IMR-90 (cell line): Measurements from ENCODE around the gene IL21. TPM values are rescaled to one million over a fixed set of nuclear protein-coding genes. Genes with fewer than 3 reads are reported as not detected.

Source experiments
- ATAC-seq: fragments of 200-7000 bp; cut with Tn5 transposase; 2 replicates; pipeline ENCODE4 v1.9.1; 2020; ENCODE audit warnings: low read depth, mild to moderate bottlenecking, moderate library complexity
- BruUV-seq: library from RNA; stranded (reverse); fragments of 400-500 nt; replicated peaks from 2 replicates; lab custom pipeline; 2021; lab: Mats Ljungman, UMichigan
- CTCF ChIA-PET: fragments of 300-600 bp; formaldehyde crosslinking; extraction: SDS; loops from one replicate; lab custom pipeline; 2021; ENCODE audit warnings: antibody characterized with exemption; lab: Yijun Ruan, JAX
- POLR2A ChIA-PET: fragments of 300-600 bp; sonication (Branson Sonifier 250); formaldehyde crosslinking; loops from one replicate; lab custom pipeline; 2022; ENCODE audit warnings: antibody characterized with exemption; ENCODE audit not compliant: unreplicated experiment; lab: Charles Lee
- DNase-seq: peaks from one replicate; pipeline ENCODE4 v3.0.0; 2013
- H2AFZ ChIP-seq: replicated peaks from 2 replicates; pipeline ENCODE3; 2013; ENCODE audit warnings: low read length, mild to moderate bottlenecking; ENCODE audit not compliant: poor library complexity
- H2AK5ac ChIP-seq: 2 replicates; pipeline ENCODE4 v1.6.1; 2013; ENCODE audit warnings: low read depth, low read length, inconsistent platforms
- H2AK9ac ChIP-seq: replicated peaks from 2 replicates; pipeline ENCODE3; 2013; ENCODE audit warnings: mild to moderate bottlenecking, low read depth, low read length, moderate library complexity; ENCODE audit not compliant: poor library complexity
- H2BK120ac ChIP-seq: 2 replicates; pipeline ENCODE4 v1.6.1; 2013; ENCODE audit warnings: low read depth, low read length, inconsistent platforms
- H2BK15ac ChIP-seq: 3 replicates; pipeline ENCODE4 v1.6.1; 2013; ENCODE audit warnings: low read depth, low read length, inconsistent platforms
- H2BK20ac ChIP-seq: 2 replicates; pipeline ENCODE4 v1.6.1; 2013; ENCODE audit warnings: low read depth, mild to moderate bottlenecking, inconsistent platforms, low read length, moderate library complexity
- H2BK5ac ChIP-seq: 2 replicates; pipeline ENCODE4 v1.6.1; 2013; ENCODE audit warnings: mild to moderate bottlenecking, low read depth, low read length, inconsistent platforms; ENCODE audit not compliant: poor library complexity, severe bottlenecking
- H3K14ac ChIP-seq: replicated peaks from 2 replicates; pipeline ENCODE4 v1.6.1; 2013; ENCODE audit warnings: low read depth, low read length, inconsistent platforms
- H3K18ac ChIP-seq: 2 replicates; pipeline ENCODE4 v1.6.1; 2013; ENCODE audit warnings: low read depth, low read length, control low read depth
- H3K23ac ChIP-seq: 2 replicates; pipeline ENCODE4 v1.6.1; 2013; ENCODE audit warnings: low read depth, low read length, inconsistent platforms
- H3K27ac ChIP-seq: 2 replicates; pipeline ENCODE4 v1.5.1; 2013; ENCODE audit warnings: mild to moderate bottlenecking, control low read depth, low read length; ENCODE audit not compliant: insufficient read depth
- H3K27me3 ChIP-seq: 2 replicates; pipeline ENCODE4 v1.6.1; 2013; ENCODE audit warnings: low read length; ENCODE audit not compliant: control insufficient read depth, insufficient read depth
- H3K36me3 ChIP-seq: 2 replicates; pipeline ENCODE4 v1.6.1; 2013; ENCODE audit warnings: low read length, mixed read lengths; ENCODE audit not compliant: control insufficient read depth, insufficient read depth
- H3K4ac ChIP-seq: 2 replicates; pipeline ENCODE4 v1.6.1; 2013; ENCODE audit warnings: low read depth, low read length, inconsistent platforms
- H3K4me1 ChIP-seq: 2 replicates; pipeline ENCODE4 v1.6.1; 2013; ENCODE audit warnings: low read length, mixed read lengths; ENCODE audit not compliant: control insufficient read depth, insufficient read depth
- H3K4me2 ChIP-seq: 2 replicates; pipeline ENCODE4 v1.6.1; 2013; ENCODE audit warnings: low read depth, mild to moderate bottlenecking, control low read depth, low read length, moderate library complexity
- H3K4me3 ChIP-seq: 2 replicates; pipeline ENCODE4 v1.5.1; 2013; ENCODE audit warnings: low read depth, mild to moderate bottlenecking, control low read depth, low read length, moderate library complexity; ENCODE audit not compliant: insufficient read depth
- H3K56ac ChIP-seq: 2 replicates; pipeline ENCODE4 v1.6.1; 2013; ENCODE audit warnings: low read length, inconsistent platforms; ENCODE audit not compliant: insufficient read depth; ENCODE audit errors: extremely low read depth
- H3K79me1 ChIP-seq, 2 experiments: 2 replicates each; pipeline ENCODE4 v1.6.1; 2013; ENCODE audit warnings: low read length in 2 of 2, inconsistent platforms in 1 of 2, low read depth in 1 of 2
- H3K9ac ChIP-seq: 2 replicates; pipeline ENCODE4 v1.6.1; 2013; ENCODE audit warnings: low read depth, low read length, control low read depth
- H3K9me1 ChIP-seq: 2 replicates; pipeline ENCODE4 v1.6.1; 2013; ENCODE audit warnings: low read length, inconsistent platforms; ENCODE audit not compliant: insufficient read depth
- H3K9me3 ChIP-seq: 2 replicates; pipeline ENCODE4 v1.6.1; 2013; ENCODE audit warnings: low read length; ENCODE audit not compliant: control insufficient read depth, insufficient read depth
- H4K20me1 ChIP-seq: 2 replicates; pipeline ENCODE4 v1.6.1; 2013; ENCODE audit warnings: low read length, inconsistent platforms; ENCODE audit not compliant: insufficient read depth
- H4K5ac ChIP-seq: 2 replicates; pipeline ENCODE4 v1.6.1; 2013; ENCODE audit warnings: mild to moderate bottlenecking, low read depth, low read length, control low read depth
- H4K8ac ChIP-seq, 2 experiments: 2 replicates each; pipeline ENCODE4 v1.6.1; 2013; ENCODE audit warnings: low read depth in 2 of 2, low read length in 2 of 2, control low read depth in 1 of 2, inconsistent platforms in 1 of 2
- H4K91ac ChIP-seq: 2 replicates; pipeline ENCODE4 v1.6.1; 2013; ENCODE audit warnings: low read depth, low read length, inconsistent platforms; ENCODE audit not compliant: insufficient read depth
- POLR2A ChIP-seq: IDR thresholded peaks from 2 replicates; pipeline ENCODE4 v1.6.1; 2012; ENCODE audit warnings: mild to moderate bottlenecking, low read depth, low read length
- RAD21 ChIP-seq: IDR thresholded peaks from 2 replicates; pipeline ENCODE4 v1.6.1; 2012; ENCODE audit warnings: low read length, improper control_type of control experiment
- SMC3 ChIP-seq: fragments of 150-350 bp; IDR thresholded peaks from 2 replicates; pipeline ENCODE4 v1.6.1; 2016; ENCODE audit warnings: low read depth, mild to moderate bottlenecking, antibody characterized with exemption, low read length, moderate library complexity
- WGBS, 2 experiments: methylation state at CpG; one replicate each; pipeline versions ENCODE4 v1.1.5 to v1.1.7; 2013; ENCODE audit warnings: missing lambda C conversion rate in 2 of 2; ENCODE audit not compliant: insufficient read length in 1 of 2; ENCODE audit errors: extremely low coverage in 2 of 2; 5-methylcytosine and 5-hydroxymethylcytosine counted together
- dilution Hi-C: fragments of 300-500 bp; cut with HindIII; formaldehyde crosslinking; loops from one replicate; pipeline ENCODE4 v1.14.3; 2018; ENCODE audit warnings: low sequenced_read_pairs; ENCODE audit not compliant: unreplicated experiment
- in situ Hi-C: fragments of 300-500 bp; cut with MboI; formaldehyde crosslinking; loops from 3 replicates; pipeline ENCODE4 v1.14.3; 2019; ENCODE audit warnings: low sequenced_read_pairs, inconsistent platforms, mixed read lengths
- intact Hi-C: fragments of 100-400 bp; cut with micrococcal nuclease; formaldehyde crosslinking; loops from 2 replicates; pipeline ENCODE4 v1.10.0; 2022
- polyA plus RNA-seq, 3 experiments: library from polyadenylated mRNA; depleted of rRNA; stranded (reverse); fragments of >200 nt; gene quantifications; 2 replicates each; pipeline ENCODE4 v1.2.3, GENCODE V29; 2012; ENCODE audit warnings: low replicate concordance in 1 of 3
- total RNA-seq: library from RNA; depleted of rRNA; stranded (reverse); fragments of >200 nt; gene quantifications from 2 replicates; pipeline ENCODE4 v1.2.3, GENCODE V29; 2012
- TF ChIP-seq, protein P1 (sequence below): conservative IDR thresholded peaks from 2 replicates; pipeline ENCODE4 v1.5.1; 2012; ENCODE audit warnings: mild to moderate bottlenecking, low read depth, low read length, improper control_type of control experiment

IL21 gene
- total and polyA plus RNA-seq, 2 of the 4 experiments (the other 2 are of a cell fraction), result not detected

DNA sequence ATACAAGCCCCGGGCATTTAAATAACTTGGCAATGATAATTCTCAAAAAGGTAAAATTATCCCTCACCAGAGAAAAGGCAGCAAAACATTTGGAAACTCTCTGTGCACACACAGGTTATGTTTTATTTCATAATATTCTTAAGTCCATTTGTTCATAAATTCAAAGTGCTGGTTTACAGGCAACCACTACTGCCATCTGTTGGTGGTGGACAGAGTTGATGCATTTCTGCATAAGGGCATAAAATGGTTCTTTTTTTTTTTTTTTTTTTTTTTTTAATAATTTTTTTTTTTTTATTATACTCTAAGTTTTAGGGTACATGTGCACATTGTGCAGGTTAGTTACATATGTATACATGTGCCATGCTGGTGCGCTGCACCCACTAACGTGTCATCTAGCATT, 31.5 kb upstream of the IL21 start:
- no peak overlapping the region for H2BK5ac ChIP-seq
- H3K23ac ChIP-seq, result no peak overlapping the region
- intact Hi-C loops, result no loop called here
- no peak overlapping the region for H4K8ac ChIP-seq
- H3K79me1 ChIP-seq, result no peaks in the 10 kb centered on the region
- H3K56ac ChIP-seq, result no peak overlapping the region
- H2BK120ac ChIP-seq, result no peak overlapping the region
- H3K18ac ChIP-seq, result no peak overlapping the region
- H3K9me1 ChIP-seq, result no peaks in the 10 kb centered on the region
- in situ Hi-C loops, result no loop called here
- dilution Hi-C loops, result no loop called here
- no peaks in the 10 kb centered on the region for H3K4me1 ChIP-seq
- H3K4me2 ChIP-seq, result no peak overlapping the region
- H4K5ac ChIP-seq, result no peak overlapping the region
- H2BK15ac ChIP-seq, result no peak overlapping the region
- BruUV-seq, result no TSS peak
- peaks cover 4% of the 10 kb centered on the region; the same call in 1 of the 2 replicates for H3K9me3 ChIP-seq
- TF ChIP-seq RAD21 (peak; percentile 56; the same call in 1 of the 2 replicates), POLR2A (no peak), SMC3 (peak; percentile 44)
- TF ChIP-seq, protein P1, sequence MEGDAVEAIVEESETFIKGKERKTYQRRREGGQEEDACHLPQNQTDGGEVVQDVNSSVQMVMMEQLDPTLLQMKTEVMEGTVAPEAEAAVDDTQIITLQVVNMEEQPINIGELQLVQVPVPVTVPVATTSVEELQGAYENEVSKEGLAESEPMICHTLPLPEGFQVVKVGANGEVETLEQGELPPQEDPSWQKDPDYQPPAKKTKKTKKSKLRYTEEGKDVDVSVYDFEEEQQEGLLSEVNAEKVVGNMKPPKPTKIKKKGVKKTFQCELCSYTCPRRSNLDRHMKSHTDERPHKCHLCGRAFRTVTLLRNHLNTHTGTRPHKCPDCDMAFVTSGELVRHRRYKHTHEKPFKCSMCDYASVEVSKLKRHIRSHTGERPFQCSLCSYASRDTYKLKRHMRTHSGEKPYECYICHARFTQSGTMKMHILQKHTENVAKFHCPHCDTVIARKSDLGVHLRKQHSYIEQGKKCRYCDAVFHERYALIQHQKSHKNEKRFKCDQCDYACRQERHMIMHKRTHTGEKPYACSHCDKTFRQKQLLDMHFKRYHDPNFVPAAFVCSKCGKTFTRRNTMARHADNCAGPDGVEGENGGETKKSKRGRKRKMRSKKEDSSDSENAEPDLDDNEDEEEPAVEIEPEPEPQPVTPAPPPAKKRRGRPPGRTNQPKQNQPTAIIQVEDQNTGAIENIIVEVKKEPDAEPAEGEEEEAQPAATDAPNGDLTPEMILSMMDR, result peak; percentile 65
- ChIA-PET POLR2A (no interaction called here), CTCF (interaction anchor here (1.1 kb wide), 1 partner anchor 13 kb away, joined by 3 read pairs; no protein-coding TSS in a partner anchor)
- H3K4me3 ChIP-seq, result no peak overlapping the region
- H3K14ac ChIP-seq, result no peak overlapping the region
- H3K36me3 ChIP-seq, result no peaks in the 10 kb centered on the region
- no peak overlapping the region for H3K27ac ChIP-seq
- no peak overlapping the region for H3K4ac ChIP-seq
- H4K20me1 ChIP-seq, result no peaks in the 10 kb centered on the region
- no peak overlapping the region for H3K9ac ChIP-seq
- no peak overlapping the region for H2AFZ ChIP-seq
- H4K91ac ChIP-seq, result no peak overlapping the region
- DNase-seq (peak; percentile 81), ATAC-seq (peak; percentile 71)
- no peak overlapping the region for H2AK5ac ChIP-seq
- no peak overlapping the region for H2AK9ac ChIP-seq
- no peak overlapping the region for H2BK20ac ChIP-seq
- WGBS, 2 experiments, result no CpG with 5 or more reads among the region's 3 CpGs
- no peaks in the 10 kb centered on the region for H3K27me3 ChIP-seq
